Measurements from ENCODE around the gene SPATS2. TPM values are rescaled to one million over a fixed set of nuclear protein-coding genes. Genes with fewer than 3 reads are reported as not detected.

SPATS2 gene
- total RNA-seq, 1 experiment from 2014 or later = 74.2 TPM

- no peaks in the 10 kb centered on the region; the same call in none of the 2 replicates for H4K20me1 ChIP-seq (ENCODE audit: insufficient read depth)
- DNase-seq (ENCODE audit: low read depth, low spot score) (no peak), ATAC-seq (no peak)
- intact Hi-C loops (cut with micrococcal nuclease) = no loop called here
- H3K4me1 ChIP-seq (ENCODE audit: control insufficient read depth in 1 of 2, insufficient read depth in 2 of 2, low read length in 2 of 2) = no peaks in the 10 kb centered on the region; a peak in 1 of 4 replicates
- H2AFZ ChIP-seq (ENCODE audit: low read depth, low read length, poor library complexity, severe bottlenecking) = no peak overlapping the region
- H3K4me2 ChIP-seq (ENCODE audit: low read length) = no peak overlapping the region
- H3K9me3 ChIP-seq (ENCODE audit: control insufficient read depth in 1 of 2, insufficient read depth in 1 of 2, low read depth in 1 of 2, low read length in 2 of 2) = no peaks in the 10 kb centered on the region
- POLR2A ChIA-PET = no interaction called here
- CTCF ChIA-PET = interaction anchor here (0.7 kb wide), 1 partner anchor 108 kb away, joined by 3 read pairs; no protein-coding TSS in a partner anchor
- BruUV-seq (replicated peaks) = no TSS peak
- no peak overlapping the region for H3K27ac ChIP-seq (ENCODE audit: low read depth, low read length)
- no peaks in the 10 kb centered on the region for H3K9me2 ChIP-seq (ENCODE audit: insufficient read depth)
- no peak overlapping the region for H3K4me3 ChIP-seq (replicated peaks in 1 of 2; ENCODE audit: low read depth in 1 of 2, low read length in 2 of 2)
- H3K36me3 ChIP-seq (ENCODE audit: control insufficient read depth in 1 of 2, insufficient read depth in 2 of 2, low read length in 2 of 2) = no peaks in the 10 kb centered on the region
- TF ChIP-seq CEBPB (IDR thresholded peaks at IDR 0.05; ENCODE audit: low read depth) (no peak), TCF7L2 (IDR thresholded peaks at IDR 0.05; ENCODE audit: borderline replicate concordance, extremely low read depth, insufficient read depth, insufficient read length) (no peak), RAD21 (IDR thresholded peaks at IDR 0.05; ENCODE audit: low read depth) (no peak)
- TF ChIP-seq, protein P1, sequence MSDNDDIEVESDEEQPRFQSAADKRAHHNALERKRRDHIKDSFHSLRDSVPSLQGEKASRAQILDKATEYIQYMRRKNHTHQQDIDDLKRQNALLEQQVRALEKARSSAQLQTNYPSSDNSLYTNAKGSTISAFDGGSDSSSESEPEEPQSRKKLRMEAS (IDR thresholded peaks at IDR 0.05) = no peak
- peaks cover 82% of the 10 kb centered on the region for H3K79me2 ChIP-seq (ENCODE audit: insufficient read depth, low read length)
- RAD21 ChIA-PET (ENCODE audit: low non-redundant PET in 1 of 2, low total read pairs in 2 of 2, uncharacterized antibody in 2 of 2, unreplicated experiment in 2 of 2) = no interaction called here
- no peak overlapping the region for H3K9ac ChIP-seq (ENCODE audit: low read length)
- no peaks in the 10 kb centered on the region for H3K27me3 ChIP-seq (ENCODE audit: insufficient read depth, low read length)
Observed at GRCh38 chr12:49455501-49455900, 88.2 kb downstream of the SPATS2 start.

GRCh38 chr12:49456131-49456679 is 88.9 kb downstream of the SPATS2 start:
- no peak for DNase-seq (ENCODE audit: low read depth, low spot score)
- Histone ChIP-seq H2AFZ (ENCODE audit: low read depth, low read length, poor library complexity, severe bottlenecking) (no peak overlapping the region), H3K79me2 (ENCODE audit: insufficient read depth, low read length) (peaks cover 76% of the 10 kb centered on the region), H3K9me3 (ENCODE audit: control insufficient read depth in 1 of 2, insufficient read depth in 1 of 2, low read depth in 1 of 2, low read length in 2 of 2) (no peaks in the 10 kb centered on the region), H3K36me3 (ENCODE audit: control insufficient read depth in 1 of 2, insufficient read depth in 2 of 2, low read length in 2 of 2) (no peaks in the 10 kb centered on the region), H3K27me3 (ENCODE audit: insufficient read depth, low read length) (no peaks in the 10 kb centered on the region), H3K27ac (ENCODE audit: low read depth, low read length) (no peak overlapping the region), H3K9me2 (ENCODE audit: insufficient read depth) (no peaks in the 10 kb centered on the region), H3K4me2 (ENCODE audit: low read length) (no peak overlapping the region), H4K20me1 (ENCODE audit: insufficient read depth) (no peaks in the 10 kb centered on the region; the same call in none of the 2 replicates), H3K4me1 (ENCODE audit: control insufficient read depth in 1 of 2, insufficient read depth in 2 of 2, low read length in 2 of 2) (no peaks in the 10 kb centered on the region; a peak in 1 of 4 replicates), H3K4me3 (replicated peaks in 1 of 2; ENCODE audit: low read depth in 1 of 2, low read length in 2 of 2) (no peak overlapping the region), H3K9ac (ENCODE audit: low read length) (no peak overlapping the region)
- ChIA-PET CTCF (no interaction called here), RAD21 (ENCODE audit: low non-redundant PET in 1 of 2, low total read pairs in 2 of 2, uncharacterized antibody in 2 of 2, unreplicated experiment in 2 of 2) (no interaction called here), POLR2A (no interaction called here)
- intact Hi-C loops (cut with micrococcal nuclease) = no loop called here
- TF ChIP-seq YY1 (IDR thresholded peaks at IDR 0.05; ENCODE audit: extremely low read depth, insufficient replicate concordance, low read depth, low read length) = no peak
- no peak for TF ChIP-seq CTCF (IDR thresholded peaks at IDR 0.05 in 2 of 3, conservative IDR thresholded peaks at IDR 0.05 in 1 of 3; ENCODE audit: borderline replicate concordance in 1 of 3, insufficient read depth in 1 of 3, low read depth in 2 of 3, low read length in 2 of 3)
- no peak for TF ChIP-seq SIN3A (IDR thresholded peaks at IDR 0.05; ENCODE audit: low read depth)
- TF ChIP-seq, protein P1 (IDR thresholded peaks at IDR 0.05) = no peak
- no peak for TF ChIP-seq POLR2AphosphoS5 (IDR thresholded peaks at IDR 0.05; ENCODE audit: low read depth, low read length)
- no peak for TF ChIP-seq FOSL1 (IDR thresholded peaks at IDR 0.05; ENCODE audit: low read depth)
- TF ChIP-seq CBX3 (IDR thresholded peaks at IDR 0.05; ENCODE audit: low read depth) = no peak
- ATAC-seq = no peak
- BruUV-seq (replicated peaks) = no TSS peak
